Measurements from ENCODE around the gene CAP2. TPM values are rescaled to one million over a fixed set of nuclear protein-coding genes. Genes with fewer than 3 reads are reported as not detected.

Gene CAP2
- total RNA-seq, 2 donors from 2014 or later = 2.3 to 5.7 TPM

DNA sequence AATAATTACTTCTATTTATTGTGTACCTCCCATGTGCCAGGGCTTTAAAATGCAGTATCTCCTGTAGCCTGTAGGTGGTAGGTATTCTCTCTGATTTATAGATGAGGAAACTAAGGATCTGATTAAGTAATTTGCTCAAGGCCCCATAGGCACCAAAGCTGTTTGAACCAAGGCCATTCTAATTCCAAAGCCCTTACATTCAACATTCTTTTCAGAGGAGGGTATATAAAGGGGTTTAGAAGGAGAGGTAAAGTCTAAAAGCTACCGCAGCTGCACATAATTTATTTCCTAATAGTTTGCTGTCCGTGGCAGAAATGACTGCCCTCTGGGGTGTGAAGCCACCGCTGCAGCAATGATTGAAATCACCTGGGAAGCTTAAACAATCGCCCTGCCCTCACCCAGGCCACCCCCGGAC, 111.7 kb downstream of the CAP2 start:
- Histone ChIP-seq H3K4me1 (no peaks in the 10 kb centered on the region), H3K36me3 (replicated peaks in 1 of 2; ENCODE audit: insufficient read depth in 1 of 2, low read depth in 2 of 2) (no peaks in the 10 kb centered on the region), H3K4me3 (no peak overlapping the region), H3K27ac (no peak overlapping the region), H3K9me3 (no peaks in the 10 kb centered on the region), H3K27me3 (no peaks in the 10 kb centered on the region)
- intact Hi-C loops (cut with DNase I) = no loop called here
- 81 to 100% methylated on average over 5 of the region's 5 CpGs for WGBS, 2 donors
- no peak for DNase-seq
- TF ChIP-seq CTCF (IDR thresholded peaks at IDR 0.05) (peak in 1 of 7 experiments; percentile 4), POLR2A (IDR thresholded peaks at IDR 0.05) (no peak)
- ATAC-seq = no peak

DNA sequence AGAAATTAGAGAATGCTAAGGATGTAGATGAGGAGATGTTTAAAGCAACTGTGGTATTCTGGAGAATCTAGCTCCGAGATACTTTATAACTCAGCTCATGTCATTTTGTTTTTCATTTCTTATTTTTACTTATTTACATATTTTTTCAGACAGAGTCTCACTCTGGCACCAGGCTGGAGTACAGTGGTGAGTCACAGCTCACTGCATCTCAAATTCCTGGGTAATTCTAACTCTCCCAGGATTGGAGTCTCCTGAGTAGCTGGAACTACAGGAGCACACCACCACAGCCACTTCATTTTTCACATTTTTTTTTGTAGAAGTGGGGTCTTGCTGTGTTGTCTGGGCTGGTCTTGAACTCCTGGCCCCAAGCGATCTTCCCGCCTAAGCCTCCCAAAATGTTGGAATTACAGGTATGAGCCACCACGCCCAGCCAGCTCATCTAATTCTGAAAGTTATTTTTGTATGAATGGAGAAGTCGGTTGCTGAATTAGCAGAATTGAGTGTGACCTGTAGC, 112.4 kb downstream of the CAP2 start:
- TF ChIP-seq CTCF (IDR thresholded peaks at IDR 0.05) (no peak), POLR2A (IDR thresholded peaks at IDR 0.05) (no peak)
- intact Hi-C loops (cut with DNase I) = no loop called here
- H3K27me3 ChIP-seq = no peaks in the 10 kb centered on the region
- DNase-seq = no peak
- H3K9me3 ChIP-seq = no peaks in the 10 kb centered on the region
- ATAC-seq = no peak
- H3K36me3 ChIP-seq (replicated peaks in 1 of 2; ENCODE audit: insufficient read depth in 1 of 2, low read depth in 2 of 2) = no peaks in the 10 kb centered on the region
- H3K4me3 ChIP-seq = no peak overlapping the region
- H3K4me1 ChIP-seq = no peaks in the 10 kb centered on the region
- WGBS, 2 donors = 89 to 93% methylated on average over 5 of the region's 5 CpGs
- no peak overlapping the region for H3K27ac ChIP-seq

GRCh38 chr6:17506531-17506930, 113.1 kb downstream of the CAP2 start:
- no peak for ATAC-seq
- Histone ChIP-seq H3K4me1 (no peaks in the 10 kb centered on the region), H3K9me3 (no peaks in the 10 kb centered on the region), H3K27ac (no peak overlapping the region), H3K36me3 (replicated peaks in 1 of 2; ENCODE audit: insufficient read depth in 1 of 2, low read depth in 2 of 2) (no peaks in the 10 kb centered on the region), H3K4me3 (no peak overlapping the region), H3K27me3 (no peaks in the 10 kb centered on the region)
- DNase-seq = no peak
- intact Hi-C loops (cut with DNase I) = no loop called here
- no peak for TF ChIP-seq POLR2A (IDR thresholded peaks at IDR 0.05)
- TF ChIP-seq CTCF (IDR thresholded peaks at IDR 0.05) = no peak
- WGBS, 2 donors = 96 to 99% methylated on average over 6 of the region's 6 CpGs

GRCh38 chr6:17506962-17507361, 113.6 kb downstream of the CAP2 start:
- Histone ChIP-seq H3K4me1 (no peaks in the 10 kb centered on the region), H3K27me3 (no peaks in the 10 kb centered on the region), H3K36me3 (replicated peaks in 1 of 2; ENCODE audit: insufficient read depth in 1 of 2, low read depth in 2 of 2) (no peaks in the 10 kb centered on the region), H3K27ac (no peak overlapping the region), H3K9me3 (no peaks in the 10 kb centered on the region), H3K4me3 (no peak overlapping the region)
- TF ChIP-seq POLR2A (IDR thresholded peaks at IDR 0.05) (no peak), CTCF (IDR thresholded peaks at IDR 0.05) (no peak)
- intact Hi-C loops (cut with DNase I) = no loop called here
- WGBS, 2 donors = 91 to 93% methylated on average over 12 of the region's 12 CpGs
- DNase-seq = no peak
- ATAC-seq = no peak

- no peak overlapping the region for H3K27ac ChIP-seq
- intact Hi-C loops (cut with DNase I) = no loop called here
- DNase-seq = no peak
- no peak for TF ChIP-seq POLR2A (IDR thresholded peaks at IDR 0.05)
- TF ChIP-seq CTCF (IDR thresholded peaks at IDR 0.05) = no peak
- H3K9me3 ChIP-seq = no peaks in the 10 kb centered on the region
- no peaks in the 10 kb centered on the region for H3K4me1 ChIP-seq
- H3K4me3 ChIP-seq = no peak overlapping the region
- no peak for ATAC-seq
- WGBS, 2 donors = 91% methylated on average over 9 to 11 of the region's 11 CpGs
- no peaks in the 10 kb centered on the region for H3K27me3 ChIP-seq
- no peaks in the 10 kb centered on the region for H3K36me3 ChIP-seq (replicated peaks in 1 of 2; ENCODE audit: insufficient read depth in 1 of 2, low read depth in 2 of 2)
Measured at GRCh38 chr6:17511084-17511483, 117.7 kb downstream of the CAP2 start.

All from body of pancreas (tissue), 4 donors.